GM19397 (cell line): ENCODE results near the gene HSCB.
"Not testable (repeated sequence)": the region's sequence is repeated elsewhere in the genome, so short reads cannot be mapped to it uniquely, and the experiment has no call there.

Experiments used
- ATAC-seq: cut with Tn5 transposase; IDR thresholded peaks from one replicate; pipeline ENCODE4 v1.9.1; 2021; ENCODE audit warnings: mild to moderate bottlenecking, moderate library complexity; ENCODE audit not compliant: unreplicated experiment

The HSCB gene, protein sequence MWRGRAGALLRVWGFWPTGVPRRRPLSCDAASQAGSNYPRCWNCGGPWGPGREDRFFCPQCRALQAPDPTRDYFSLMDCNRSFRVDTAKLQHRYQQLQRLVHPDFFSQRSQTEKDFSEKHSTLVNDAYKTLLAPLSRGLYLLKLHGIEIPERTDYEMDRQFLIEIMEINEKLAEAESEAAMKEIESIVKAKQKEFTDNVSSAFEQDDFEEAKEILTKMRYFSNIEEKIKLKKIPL

DNA sequence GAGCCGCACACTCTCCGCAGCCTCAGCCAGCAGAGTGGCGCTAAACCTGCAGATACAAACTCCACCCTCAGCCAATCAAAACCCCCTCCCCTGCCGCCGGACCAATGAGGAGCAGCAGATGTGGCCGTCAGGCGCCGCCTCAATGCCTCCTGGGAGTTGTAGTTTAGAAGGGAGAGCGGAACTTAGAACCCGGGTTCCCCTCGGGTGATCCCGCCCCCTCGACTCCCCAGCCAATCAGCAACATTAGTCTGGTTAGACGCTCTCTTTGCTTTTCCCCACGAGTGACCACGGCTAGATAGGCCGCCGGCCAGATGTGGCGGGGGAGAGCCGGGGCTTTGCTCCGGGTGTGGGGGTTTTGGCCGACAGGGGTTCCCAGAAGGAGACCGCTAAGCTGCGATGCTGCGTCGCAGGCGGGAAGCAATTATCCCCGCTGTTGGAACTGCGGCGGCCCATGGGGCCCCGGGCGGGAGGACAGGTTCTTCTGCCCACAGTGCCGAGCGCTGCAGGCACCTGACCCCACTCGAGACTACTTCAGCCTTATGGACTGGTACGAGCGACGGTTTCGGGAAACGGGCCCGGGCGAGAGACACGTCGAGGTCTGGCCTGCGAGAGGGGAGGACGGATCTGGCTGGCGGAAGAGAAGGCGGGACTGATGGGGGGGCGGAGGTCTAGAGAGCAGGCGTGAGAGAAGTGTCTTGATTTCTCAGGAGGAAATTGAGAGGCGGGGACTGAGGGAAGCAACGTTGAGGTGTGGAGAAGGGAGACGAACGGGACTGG, at the start of gene HSCB, which contains the start of gene CHEK2:
HSCB (plus strand) TSS at position 255 of the 777 bp plus-strand sequence; CDS start at position 312, 57 bp downstream.
CHEK2 (minus strand) TSS at position 36 of the 777 bp plus-strand sequence. CDS start 7,099 bp downstream, outside the sequence.
- ATAC-seq = peak; percentile 92

DNA sequence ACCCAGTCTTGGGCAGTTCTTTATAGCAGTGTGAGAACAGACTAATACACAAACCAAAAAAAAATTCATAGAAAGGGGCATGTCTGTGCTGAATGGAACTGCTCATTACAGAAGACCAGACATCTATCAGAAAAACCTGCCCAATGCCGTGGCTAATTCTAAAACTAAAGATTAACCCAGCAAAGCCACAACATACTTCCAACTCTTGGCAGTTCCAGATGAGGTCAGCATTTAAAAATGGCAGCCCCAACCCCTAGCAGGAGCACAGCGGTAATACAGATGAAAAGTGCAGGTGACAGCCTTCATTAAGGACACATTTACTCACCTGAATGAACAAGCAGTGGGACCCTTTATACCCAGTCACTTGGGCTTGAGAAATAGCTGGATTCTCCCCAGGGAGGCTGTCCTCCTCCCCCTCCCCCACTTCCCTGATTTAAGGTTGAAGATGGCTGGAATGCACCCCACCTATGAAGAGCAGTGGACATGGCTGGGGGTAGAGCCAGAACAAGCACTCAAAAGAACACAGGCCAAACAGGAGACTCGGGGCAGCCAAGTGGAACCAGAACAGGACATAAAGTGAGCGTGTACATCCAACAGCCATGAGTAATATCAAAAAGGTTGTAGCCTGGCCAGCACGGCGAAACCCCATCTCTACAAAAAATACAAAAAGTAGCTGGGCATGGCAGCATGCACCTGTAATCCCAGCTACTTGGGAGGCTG, 48.6 kb upstream of the HSCB start:
- ATAC-seq = not testable (repeated sequence)

DNA sequence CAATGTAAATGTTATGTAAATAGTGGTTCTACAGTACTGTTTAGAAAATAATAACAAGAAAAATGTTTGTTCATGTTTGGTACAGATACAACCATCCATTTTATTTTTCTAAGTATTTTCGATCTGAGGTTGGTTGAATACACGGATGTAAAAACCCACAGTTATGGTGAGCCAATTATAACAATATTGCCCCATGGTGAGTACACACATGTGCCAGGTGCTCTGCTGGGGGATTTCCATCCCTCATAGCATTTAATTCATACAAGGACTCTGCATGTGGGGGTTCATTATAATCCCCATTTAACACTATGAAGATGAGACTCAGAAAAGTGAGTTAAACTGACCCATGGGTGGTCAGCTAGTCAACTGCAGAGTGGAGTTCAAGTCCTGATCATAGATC, 38.9 kb upstream of the HSCB start:
- ATAC-seq = no peak

DNA sequence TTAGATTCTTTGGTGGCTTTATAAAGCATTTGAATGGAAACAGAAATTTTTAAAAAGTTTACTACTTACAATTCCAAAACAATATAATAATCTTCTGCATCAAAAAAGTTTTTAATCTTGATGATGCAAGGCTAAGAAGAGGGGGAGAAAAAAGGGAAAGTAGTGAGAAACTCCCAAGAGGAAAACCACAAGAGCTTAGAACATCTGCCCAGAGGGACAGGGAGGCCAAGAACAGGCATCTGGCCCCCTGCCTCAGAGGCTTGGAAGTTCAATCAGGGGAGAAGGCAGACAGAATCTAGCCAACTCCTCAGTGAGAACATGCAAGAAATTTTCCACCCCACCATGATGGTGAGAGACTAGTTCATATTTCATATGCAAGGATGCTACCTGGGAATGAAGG, 38.4 kb upstream of the HSCB start:
- ATAC-seq = no peak

DNA sequence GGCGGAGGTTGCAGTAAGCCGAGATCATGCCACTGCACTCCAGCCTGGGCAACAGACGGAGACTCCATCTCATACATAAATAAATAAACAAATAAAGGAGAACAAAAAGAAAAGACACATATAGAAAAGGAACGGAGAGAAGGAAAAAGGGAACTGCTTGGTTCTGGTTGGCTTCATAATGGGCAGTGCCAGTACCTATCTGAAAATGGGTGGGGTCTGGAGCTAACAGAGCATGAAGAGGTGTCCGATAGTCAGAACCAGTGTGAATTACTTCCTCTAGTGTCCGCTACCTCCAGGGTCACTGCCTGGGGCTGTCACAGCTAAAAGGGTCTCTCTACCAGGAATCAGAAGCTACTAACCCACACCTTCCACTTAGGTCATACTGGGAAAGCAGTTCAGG, 35.0 kb upstream of the HSCB start:
- ATAC-seq = no peak

DNA sequence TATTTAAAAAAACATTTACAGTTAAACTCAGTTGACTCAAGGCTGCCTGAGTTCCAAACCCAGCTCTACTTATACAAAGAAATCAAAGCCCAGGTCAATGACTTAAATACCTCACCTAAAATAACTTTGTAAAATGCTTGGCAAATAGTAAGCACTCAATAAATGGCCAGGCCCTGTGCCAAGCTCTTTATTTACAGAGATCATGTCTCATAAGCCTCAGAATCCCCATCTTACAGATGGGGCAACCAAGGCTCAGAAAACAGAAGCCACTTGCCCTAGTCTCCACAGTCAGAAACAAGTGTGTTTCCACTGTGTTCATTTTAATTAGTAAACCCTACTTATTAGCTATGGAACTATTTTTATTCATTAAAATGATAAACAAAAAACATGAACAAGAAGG, 31.7 kb upstream of the HSCB start:
- no peak for ATAC-seq

DNA sequence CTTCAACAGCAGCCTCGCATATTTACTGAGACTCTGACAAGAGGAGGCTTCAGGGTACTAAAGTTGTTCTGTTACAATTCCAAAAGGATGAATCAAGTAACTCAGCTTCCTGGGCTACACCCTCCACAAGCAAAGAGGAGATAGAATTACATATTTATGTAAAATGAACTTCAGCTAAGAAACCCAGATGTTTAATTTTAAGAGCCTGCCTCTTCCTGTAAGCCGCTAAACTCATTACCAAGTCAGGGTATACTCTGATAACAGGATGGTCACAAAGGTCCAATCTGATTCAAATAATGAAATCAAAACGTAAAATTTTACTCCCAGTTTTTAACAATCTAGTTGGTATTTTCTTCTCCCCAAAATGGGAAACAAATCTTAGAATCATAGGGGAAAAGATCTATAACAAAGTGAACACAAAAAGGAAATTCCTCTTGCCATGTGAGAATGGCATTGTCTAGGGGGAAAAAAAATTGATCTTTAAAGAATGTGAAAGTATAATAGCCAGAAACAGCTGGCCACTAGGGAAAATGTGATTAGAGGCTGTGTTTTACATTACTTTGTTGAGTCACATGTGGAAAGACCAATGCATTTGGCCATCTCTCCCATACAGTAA, 31.2 kb upstream of the HSCB start:
- no peak for ATAC-seq

DNA sequence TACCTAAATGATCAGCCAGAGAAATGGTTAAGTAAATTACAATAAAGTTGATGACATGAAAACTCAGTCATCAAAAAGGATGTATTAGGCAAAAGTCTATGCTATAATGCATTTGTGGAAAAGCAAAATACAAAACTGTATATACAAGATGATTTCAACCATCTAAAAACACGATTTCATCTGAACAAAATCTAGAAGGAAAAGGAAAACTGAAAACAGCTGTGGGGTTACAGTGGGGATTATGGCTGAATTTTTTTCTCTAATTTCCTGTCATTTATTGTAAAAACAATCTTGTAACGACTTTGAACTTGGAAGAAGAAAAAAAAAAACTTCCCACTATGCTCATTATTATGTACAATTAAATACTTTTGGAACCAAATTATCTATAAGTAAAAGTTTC, 30.5 kb upstream of the HSCB start:
- no peak for ATAC-seq

DNA sequence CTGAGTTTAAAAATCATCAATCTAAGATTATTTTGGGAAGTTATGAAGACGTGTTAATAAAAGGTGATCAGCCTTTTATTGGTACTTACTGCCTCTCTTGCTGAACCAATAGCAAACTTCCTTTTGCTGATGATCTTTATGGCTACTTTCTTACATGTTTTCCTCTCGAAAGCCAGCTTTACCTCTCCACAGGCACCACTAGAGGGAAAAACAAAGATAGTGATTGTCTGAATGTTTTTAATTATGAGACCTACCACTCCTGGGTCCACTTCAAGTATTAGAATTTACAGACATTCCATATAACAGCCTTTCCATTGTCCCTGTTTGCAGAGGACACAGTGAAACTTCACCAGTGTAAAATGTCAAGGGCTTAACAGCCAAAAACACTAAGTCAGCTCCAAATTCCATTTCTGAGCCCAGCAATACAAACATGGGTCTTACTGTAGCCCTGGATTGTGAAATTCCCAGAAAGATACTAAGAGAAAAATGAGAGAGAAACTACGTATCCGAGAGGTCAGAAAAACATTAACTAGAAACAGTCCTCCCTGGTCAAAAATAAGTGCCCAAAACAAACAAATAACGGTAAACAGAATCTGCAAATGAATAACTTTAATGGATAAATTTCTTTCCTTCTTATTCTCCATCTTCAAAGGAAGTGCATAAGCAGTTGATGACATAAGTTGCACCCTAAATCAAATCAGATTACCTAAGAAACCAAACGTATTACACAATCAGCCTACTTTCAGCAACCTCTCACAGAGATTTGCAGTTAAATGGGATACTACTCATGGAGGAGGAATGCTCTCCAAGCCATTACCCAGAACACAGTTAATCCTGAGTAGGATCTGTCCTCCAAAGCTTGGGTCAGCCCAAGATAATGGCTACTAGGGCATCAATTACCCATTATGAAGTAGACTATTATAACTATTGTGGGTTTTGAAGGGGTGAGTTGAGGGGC, 29.7 kb upstream of the HSCB start:
- ATAC-seq = no peak

DNA sequence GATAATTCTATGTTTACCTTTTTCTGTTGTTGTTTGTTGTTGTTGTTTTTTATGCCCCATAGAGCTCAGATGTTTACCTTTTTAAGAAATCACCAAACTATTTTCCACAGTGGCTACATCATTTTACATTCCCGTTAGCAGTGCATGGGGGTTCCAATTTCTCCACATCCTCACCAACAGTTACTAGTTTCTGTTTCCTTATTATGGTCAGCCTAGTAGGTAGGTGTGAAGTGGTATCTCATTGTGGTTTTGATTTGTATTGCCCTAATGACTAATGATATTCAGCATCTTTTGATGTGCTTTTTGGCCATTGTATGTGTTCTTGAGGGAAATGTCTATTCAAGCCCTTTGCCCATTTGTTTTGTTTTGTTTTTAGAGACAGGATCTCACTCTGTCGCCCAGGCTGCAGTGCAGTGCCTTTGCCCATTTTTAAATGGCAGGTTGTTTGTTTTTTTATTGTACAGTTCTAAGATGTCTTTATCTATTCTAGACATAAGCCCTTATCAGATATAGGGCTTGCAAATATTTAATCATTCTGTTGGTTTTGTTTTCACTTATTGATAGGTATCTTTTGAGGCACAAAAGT, 27.7 kb upstream of the HSCB start:
- no peak for ATAC-seq

DNA sequence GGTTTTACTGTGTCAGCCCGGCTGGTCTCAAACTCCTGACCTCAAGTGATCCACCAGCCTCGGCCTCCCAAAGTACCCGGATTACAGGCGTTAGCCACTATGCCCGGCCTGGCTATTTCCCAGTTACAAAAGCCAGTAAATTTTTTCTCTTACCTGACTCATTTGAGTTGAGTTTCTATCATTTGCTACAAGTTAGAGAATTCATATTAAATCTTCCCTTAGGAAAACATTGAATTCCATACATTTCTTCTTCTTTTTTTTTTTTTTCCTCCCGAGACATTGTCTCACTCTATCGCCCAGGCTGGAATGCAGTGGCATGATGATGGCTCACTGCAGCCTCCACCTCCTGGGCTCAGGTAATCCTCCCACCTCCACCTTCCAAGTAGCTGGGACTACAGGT, 26.2 kb upstream of the HSCB start:
- ATAC-seq = no peak

DNA sequence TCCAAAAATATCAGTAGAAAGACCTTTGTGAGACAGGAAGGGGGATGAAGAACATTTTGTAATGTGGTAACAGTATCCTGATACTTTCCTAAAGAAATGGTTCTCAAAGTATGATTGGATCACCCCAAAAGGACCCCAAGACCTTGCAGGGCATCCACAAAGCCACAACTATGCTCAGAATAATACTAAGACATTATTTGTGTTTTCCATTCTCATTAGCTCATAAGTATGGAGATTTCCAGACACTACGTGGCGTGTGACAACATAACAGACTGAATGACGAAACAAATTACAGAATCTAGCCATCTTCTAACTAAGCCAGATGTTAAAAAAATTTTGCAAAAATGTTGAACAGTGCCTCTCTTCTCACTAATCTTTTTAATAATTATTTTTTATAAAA, 25.2 kb upstream of the HSCB start:
- ATAC-seq = no peak

DNA sequence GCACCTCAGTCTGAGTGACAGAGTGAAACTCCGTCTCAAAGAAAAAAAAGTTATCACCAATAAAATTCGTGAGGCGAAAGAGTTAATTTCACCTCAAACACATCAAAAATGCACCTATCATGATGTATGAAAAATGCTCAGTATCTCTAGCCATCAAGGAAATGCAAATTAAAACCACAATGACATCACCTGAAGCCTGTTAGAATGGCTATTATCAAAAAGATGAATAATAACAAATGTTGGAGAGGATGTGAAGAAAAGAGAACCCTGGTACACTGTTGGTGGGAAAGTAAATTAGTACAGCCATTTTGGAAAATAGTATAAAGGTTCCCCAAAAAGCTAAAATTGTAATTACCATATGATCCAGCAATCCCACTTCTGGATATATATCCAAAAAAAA, 23.8 kb upstream of the HSCB start:
- no peak for ATAC-seq

DNA sequence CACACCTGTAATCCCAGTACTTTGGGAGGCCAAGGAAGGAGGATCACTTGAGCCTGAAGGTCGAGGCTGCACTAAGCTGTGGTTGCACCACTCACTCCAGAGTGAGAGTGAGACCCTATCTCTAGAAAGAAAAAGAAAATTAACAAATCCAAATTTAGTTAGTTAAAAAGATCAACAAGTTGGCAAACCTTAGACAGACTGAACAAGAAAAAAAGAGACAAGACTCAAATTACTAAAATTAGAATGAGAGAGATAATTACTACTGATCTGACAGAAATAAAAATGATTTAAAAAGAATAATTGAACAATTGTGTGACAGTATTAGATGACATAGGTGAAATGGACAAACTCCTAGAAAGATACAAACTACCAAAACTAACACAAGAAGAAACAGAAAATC, 13.8 kb upstream of the HSCB start:
- no peak for ATAC-seq

DNA sequence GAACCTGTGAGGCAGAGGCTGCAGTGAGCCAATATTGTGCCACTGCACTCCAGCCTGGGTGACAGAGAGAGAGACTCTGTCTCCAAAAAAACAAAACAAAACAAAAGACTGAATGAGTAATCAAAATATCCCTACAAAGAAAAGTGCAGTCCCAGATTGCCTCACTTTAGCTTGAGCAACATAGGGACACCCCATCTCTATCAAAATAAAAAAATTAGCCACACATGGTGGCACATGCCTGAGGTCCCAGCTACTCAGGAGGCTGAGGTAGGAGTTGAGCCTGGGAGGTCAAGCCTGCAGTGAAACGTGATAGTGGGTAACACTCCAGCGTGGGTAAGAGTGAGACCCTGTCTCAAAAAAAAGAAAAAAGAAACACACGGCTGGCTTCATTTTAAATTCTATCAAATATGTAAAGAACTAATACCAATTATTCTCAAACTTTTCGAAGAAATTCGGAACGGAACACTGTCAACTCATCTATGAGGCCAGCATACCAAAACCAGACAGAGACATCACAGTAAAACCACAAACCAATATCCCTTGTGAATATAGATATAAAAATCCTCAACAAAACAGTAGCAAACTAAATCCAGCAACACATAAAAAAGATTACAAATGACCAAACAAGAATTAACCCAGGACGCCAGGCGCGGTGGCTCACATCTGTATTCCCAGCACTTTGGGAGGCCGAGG, 13.1 kb upstream of the HSCB start:
- no peak for ATAC-seq

DNA sequence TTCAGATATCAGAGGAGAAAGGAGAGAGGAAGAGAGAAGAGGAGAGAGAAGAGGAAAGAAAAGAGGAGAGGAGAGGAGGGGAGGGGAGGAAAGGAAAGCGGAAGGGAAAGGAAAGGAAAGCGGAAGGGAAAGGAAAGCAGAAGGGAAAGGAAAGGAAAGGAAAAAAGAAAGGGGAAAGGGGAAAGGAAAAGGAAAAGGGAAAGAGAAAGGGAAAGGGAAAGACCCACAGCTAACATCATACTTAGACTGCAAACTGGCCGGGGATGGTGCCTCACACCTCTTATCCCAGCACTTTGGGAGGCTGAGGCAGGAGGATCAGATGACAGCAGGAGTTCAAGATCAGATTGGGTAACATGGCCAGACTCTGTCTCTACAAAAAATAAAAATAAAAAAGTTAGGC, 11.7 kb upstream of the HSCB start:
- ATAC-seq = no peak

DNA sequence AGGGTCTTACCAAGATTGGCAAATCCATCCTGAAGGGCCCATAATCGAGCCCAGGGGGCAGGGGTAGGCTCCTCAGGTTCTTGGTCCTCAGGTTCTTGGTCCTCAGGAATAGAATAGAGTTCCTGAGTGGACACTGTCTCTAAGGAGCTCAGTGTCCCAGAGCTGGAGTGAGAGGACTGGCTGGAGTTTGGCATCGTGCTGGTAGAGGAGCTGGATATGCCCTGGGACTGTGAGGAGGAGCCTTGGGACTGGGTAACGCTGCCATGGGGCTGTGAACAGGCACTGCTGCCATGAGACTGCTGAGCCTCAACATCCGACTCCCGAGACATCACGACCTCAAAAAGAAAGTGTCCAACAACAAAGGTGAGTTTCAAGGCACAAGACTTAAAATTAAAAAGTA, 7.4 kb upstream of the HSCB start:
- ATAC-seq = no peak

DNA sequence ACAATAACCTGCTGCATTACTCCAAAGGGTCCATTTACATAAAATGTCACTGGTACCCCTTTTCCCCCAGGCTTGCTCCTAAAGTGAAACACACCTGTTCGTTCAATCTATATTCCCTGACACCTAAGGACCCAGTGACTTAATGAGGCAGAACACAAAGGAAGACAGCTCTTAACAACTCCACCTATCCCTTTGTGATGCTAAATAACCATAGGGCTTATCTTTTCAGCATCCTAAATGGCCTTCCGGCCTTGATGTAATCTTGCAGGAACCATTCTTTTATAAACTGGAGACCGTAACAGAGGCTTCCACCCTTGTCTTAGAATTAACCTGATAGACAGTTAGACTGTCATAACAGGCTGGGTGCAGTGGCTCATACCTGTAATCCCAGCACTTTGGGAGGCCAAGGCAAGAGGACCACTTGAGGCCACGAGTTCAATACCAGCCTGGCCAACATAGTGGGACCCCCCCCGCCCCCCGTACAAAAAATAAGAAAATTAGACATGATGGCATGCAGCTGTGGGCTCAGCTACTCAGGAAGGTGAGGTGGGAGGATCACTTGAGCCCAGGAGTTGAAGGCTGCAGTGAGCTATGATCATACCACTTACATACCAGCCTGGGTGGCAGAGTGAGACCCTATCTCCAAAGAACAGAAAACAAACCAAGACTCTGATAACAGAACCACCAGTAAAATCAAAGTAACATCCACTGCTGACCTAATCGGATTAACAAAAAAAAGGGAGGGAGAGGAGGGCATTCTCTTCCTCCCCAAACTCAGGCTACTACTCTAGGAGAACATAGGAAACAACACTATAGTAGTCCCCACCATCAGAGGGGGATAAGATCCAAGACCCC, 5.3 kb upstream of the HSCB start:
- no peak for ATAC-seq
